AG09309 (cell line): ENCODE results near the gene SKOR1.
A peak's percentile ranks its signal among the peaks of the same experiment; 100 is the strongest.

ENCODE experiments used
- DNase-seq: peaks from one replicate; pipeline ENCODE4 v3.0.0-alpha.2; 2010; ENCODE audit warnings: low read depth
- H3K4me3 ChIP-seq: 2 replicates; pipeline ENCODE4 v1.5.1; 2011; ENCODE audit warnings: mild to moderate bottlenecking, low read depth, low read length, moderate library complexity; ENCODE audit not compliant: control insufficient read depth
- TF ChIP-seq, protein P1 (sequence below): IDR thresholded peaks from 2 replicates; pipeline ENCODE4 v1.5.1; 2011; ENCODE audit warnings: mild to moderate bottlenecking, low read depth, low read length, inconsistent platforms; ENCODE audit not compliant: insufficient read depth, control insufficient read depth; ENCODE audit errors: missing control alignments

SKOR1 gene

DNA sequence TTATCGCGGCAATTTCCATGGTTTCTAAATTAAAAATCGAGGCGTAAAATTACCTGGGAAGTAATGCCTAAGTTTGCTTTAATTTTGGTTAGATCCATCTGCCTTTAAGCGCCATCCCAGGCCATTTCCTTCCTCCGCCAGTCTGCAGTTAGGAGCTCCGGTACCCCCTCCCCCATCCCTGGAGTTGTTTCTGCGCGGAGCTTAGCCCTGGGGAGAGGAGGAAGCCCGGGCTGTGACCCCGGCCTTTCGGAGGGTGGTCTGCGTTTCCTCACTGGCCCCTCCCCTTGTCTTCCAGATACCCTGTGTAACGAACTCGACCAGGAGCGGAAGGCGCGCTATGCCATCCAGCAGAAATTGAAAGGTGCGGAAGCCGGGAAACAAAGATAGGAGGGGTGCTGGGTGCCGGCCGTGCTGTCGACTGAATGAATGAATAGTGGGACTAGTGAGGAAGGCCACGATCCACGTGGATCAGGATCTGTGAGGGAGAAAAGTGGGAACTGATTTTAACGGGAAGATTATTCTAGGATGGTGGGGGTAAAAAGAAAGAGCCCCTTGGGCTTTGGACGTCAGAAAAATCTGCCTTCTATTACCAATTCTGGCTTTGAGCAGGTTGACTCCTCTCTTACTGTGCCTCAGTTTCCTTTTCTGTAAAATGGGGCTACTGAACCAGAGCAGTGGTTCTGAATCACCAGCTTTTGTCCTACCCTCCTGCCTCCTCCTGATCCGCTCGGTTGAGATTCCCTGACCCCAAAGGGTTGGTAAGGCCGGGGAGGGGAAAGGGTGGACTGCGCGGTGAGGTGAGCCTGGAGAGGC is 7.8 kb downstream of the SKOR1 start:
- peak overlapping the region; percentile 29; the same call in 1 of the 2 replicates for H3K4me3 ChIP-seq
- TF ChIP-seq, protein P1, sequence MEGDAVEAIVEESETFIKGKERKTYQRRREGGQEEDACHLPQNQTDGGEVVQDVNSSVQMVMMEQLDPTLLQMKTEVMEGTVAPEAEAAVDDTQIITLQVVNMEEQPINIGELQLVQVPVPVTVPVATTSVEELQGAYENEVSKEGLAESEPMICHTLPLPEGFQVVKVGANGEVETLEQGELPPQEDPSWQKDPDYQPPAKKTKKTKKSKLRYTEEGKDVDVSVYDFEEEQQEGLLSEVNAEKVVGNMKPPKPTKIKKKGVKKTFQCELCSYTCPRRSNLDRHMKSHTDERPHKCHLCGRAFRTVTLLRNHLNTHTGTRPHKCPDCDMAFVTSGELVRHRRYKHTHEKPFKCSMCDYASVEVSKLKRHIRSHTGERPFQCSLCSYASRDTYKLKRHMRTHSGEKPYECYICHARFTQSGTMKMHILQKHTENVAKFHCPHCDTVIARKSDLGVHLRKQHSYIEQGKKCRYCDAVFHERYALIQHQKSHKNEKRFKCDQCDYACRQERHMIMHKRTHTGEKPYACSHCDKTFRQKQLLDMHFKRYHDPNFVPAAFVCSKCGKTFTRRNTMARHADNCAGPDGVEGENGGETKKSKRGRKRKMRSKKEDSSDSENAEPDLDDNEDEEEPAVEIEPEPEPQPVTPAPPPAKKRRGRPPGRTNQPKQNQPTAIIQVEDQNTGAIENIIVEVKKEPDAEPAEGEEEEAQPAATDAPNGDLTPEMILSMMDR: no peak
- no peak for DNase-seq

DNA sequence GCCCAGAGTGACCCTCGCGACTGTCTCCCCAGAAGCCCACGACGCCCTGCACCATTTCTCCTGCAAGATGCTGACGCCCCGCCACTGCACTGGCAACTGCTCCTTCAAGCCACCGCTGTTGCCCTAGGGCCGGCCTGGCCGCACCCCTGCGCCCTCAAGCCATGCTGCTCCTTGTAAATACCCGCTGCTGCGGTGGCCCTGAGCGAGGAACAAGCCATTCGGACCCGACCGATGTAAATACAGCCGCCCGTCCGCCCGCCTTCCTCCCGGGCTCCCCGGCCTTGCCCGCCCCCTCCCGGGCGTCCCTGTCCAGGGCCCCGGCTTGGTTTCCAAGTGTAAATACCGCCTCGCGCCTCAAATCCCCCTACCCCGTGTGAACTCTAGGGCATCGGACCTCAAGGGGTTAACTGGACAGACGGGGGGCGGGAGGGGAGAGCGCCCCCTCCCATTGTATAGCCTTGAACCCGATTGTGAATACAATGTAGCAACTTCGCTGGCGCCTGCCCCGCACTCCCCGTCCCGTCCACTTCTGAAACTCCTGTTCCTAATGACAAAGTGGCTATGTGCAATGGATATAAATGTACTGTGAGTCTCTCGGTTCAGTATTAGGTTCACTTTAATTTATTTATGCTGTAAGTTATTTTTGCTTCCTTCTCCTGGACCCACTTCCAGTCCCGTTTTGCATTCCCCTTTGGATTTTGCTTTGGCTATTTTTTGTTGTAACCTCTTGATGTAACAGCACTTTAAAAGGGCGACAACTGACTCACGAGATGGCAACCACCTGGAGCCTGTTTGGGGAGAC is 8.6 kb downstream of the SKOR1 start:
- TF ChIP-seq, protein P1: peak; percentile 71
- DNase-seq: no peak

DNA sequence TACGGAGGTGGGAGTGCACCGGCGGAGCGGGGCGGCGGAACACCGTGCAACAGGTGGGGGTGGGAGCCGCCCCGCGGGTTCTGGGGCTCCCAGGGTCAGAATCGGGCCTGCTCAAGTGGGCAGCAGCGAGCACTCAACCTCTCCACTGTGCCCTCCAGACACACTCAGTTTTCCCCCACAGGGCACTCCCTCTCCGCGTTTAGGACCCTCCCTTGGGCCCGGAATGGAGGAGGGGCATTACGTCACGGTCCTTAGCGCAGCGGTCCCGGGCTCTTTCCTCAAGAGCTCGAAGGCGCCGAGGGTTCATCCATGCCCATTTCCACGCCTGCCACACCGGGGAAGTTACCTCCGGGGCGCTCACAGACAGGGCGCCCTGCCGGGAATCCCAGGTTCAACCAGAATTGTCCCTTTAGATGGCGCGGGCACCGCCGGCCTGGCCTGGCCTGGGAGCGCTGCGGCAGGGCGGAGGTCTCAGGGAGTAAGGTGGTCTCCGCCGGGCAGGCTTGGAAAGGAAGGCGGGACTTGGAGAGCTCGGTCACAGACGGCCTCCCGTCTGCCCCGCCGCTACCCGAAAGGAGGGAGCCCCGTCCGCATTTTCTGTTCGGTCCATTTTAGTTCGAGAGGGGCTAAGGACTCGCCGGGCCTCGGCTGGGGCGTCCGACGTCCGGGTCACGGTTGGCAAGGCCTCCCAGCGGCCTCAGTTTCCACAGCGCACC is 9.4 kb downstream of the SKOR1 start:
- DNase-seq: no peak
- TF ChIP-seq, protein P1: no peak

More for the DNA sequence above, 8.6 kb downstream of the SKOR1 start:
- peak overlapping the region; percentile 29 for H3K4me3 ChIP-seq

DNA sequence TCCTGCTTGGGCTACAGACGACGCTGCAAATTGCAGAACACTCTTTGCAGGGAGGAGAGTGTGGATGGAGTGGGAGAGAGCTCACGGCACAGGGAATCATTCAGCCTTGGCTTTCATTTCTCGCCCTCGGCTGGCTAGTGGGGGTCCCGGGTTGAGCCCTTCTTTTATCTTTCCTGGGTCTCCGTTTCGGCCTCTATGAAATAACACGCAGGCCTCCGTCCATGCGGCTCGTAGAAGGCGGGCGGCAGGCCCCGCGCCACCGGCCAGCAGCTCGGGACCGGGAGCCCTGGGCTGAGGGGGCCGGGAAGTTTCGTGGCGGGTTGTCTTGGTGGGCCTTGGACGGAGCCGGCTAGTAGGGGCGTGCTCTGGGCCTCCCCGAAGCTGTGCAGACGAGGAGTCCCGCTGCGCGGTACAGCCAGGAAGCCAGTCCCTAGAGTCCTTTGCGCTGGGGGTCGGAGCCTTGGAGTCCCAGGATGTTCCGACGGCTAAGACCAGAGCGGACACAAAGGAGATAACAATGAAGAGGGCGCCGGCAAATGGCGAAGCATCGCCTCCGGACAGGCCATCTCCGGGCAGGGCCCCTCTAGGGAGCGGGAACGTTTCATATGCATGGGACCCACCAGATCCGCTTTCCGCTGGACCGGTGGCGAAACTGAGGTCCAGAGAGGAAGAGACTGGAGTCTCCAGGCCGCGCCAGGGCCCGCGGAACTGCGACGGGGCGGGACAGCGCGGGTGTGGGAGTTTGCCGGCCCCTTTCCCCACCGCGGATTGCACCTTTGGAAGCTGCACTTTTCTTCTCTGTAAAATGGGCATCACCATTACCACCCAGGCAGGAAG is 10.2 kb downstream of the SKOR1 start:
- DNase-seq: no peak
- H3K4me3 ChIP-seq: peak overlapping the region; percentile 39
- TF ChIP-seq, protein P1: no peak

More for the DNA sequence above, 9.4 kb downstream of the SKOR1 start:
- peak overlapping the region; percentile 19 for H3K4me3 ChIP-seq

DNA sequence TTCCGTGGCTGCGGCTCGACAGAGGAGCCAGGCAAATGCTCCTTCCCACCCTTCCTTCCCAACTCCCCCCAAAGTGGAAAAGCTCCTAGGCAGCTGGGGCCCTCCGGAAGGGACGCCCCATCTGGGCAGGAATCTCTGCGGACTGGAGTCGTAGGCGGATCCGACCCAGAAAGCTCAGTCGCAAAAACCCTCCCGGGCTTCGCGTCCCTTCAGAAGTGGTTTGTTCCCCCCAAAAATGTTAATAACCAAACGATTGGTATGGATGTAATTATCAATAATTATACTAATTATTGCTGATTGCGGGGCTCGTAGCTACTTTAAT is 10.8 kb downstream of the SKOR1 start:
- DNase-seq: no peak
- TF ChIP-seq, protein P1: no peak
- peak overlapping the region; percentile 39 for H3K4me3 ChIP-seq
